RPMI7951 (cell line): Measurements from ENCODE around the gene ABCC1. TPM values are rescaled to one million over a fixed set of nuclear protein-coding genes. Genes with fewer than 3 reads are reported as not detected.

Experiments used
- DNase-seq: peaks from one replicate; pipeline ENCODE4 v3.0.0-alpha.2; 2012; ENCODE audit warnings: low read depth
- total RNA-seq: library from RNA; depleted of rRNA; stranded (reverse); fragments of >200 nt; shearing (Covaris generic); gene quantifications from 2 replicates; pipeline ENCODE4 v1.2.3, GENCODE V29; 2014

The ABCC1 gene
- total RNA-seq, 1 experiment from 2014 or later, result 6.4 TPM

- DNase-seq, result no peak
Observed at GRCh38 chr16:15993946-15994665, 44.7 kb downstream of the ABCC1 start.

- DNase-seq, result peak; percentile 92
Observed at GRCh38 chr16:15996432-15997109, 47.2 kb downstream of the ABCC1 start.

- no peak for DNase-seq
Observed at GRCh38 chr16:16000685-16001084, 51.3 kb downstream of the ABCC1 start.

- no peak for DNase-seq
Observed at GRCh38 chr16:16001596-16002255, 52.3 kb downstream of the ABCC1 start.

GRCh38 chr16:16003719-16004313, 54.4 kb downstream of the ABCC1 start:
- no peak for DNase-seq

GRCh38 chr16:16004314-16004749, 54.9 kb downstream of the ABCC1 start:
- DNase-seq, result peak; percentile 56

- no peak for DNase-seq
Observed at GRCh38 chr16:16005721-16006120, 56.3 kb downstream of the ABCC1 start.

- DNase-seq, result no peak
Observed at GRCh38 chr16:16006650-16007049, 57.2 kb downstream of the ABCC1 start.

GRCh38 chr16:16007743-16008111, 58.3 kb downstream of the ABCC1 start:
- DNase-seq, result no peak

GRCh38 chr16:16008666-16009065, 59.2 kb downstream of the ABCC1 start:
- DNase-seq, result no peak

- DNase-seq, result no peak
Observed at GRCh38 chr16:16009401-16009800, 60.0 kb downstream of the ABCC1 start.

GRCh38 chr16:16010194-16010593, 60.8 kb downstream of the ABCC1 start:
- DNase-seq, result no peak

- no peak for DNase-seq
Observed at GRCh38 chr16:16012144-16012543, 62.7 kb downstream of the ABCC1 start.

- no peak for DNase-seq
Observed at GRCh38 chr16:16013812-16014211, 64.4 kb downstream of the ABCC1 start.

- DNase-seq, result no peak
Observed at GRCh38 chr16:16014329-16015224, 65.2 kb downstream of the ABCC1 start.

- no peak for DNase-seq
Observed at GRCh38 chr16:16015849-16016248, 66.4 kb downstream of the ABCC1 start.

- DNase-seq, result no peak
Observed at GRCh38 chr16:16016388-16016964, 67.1 kb downstream of the ABCC1 start.

GRCh38 chr16:16017812-16018211, 68.4 kb downstream of the ABCC1 start:
- no peak for DNase-seq

GRCh38 chr16:16018705-16019104, 69.3 kb downstream of the ABCC1 start:
- DNase-seq, result peak; percentile 20

GRCh38 chr16:16019488-16019887, 70.1 kb downstream of the ABCC1 start:
- peak; percentile 85 for DNase-seq

GRCh38 chr16:16020291-16020690, 70.9 kb downstream of the ABCC1 start:
- DNase-seq, result no peak
